Panc1 (cell line): ENCODE results near the gene VSNL1.

Experiments
- POLR2AphosphoS5 ChIP-seq: IDR thresholded peaks from 2 replicates; pipeline ENCODE4 v1.6.1; 2012; ENCODE audit warnings: mild to moderate bottlenecking, low read depth, low read length, moderate library complexity
- SIN3A ChIP-seq: IDR thresholded peaks from 2 replicates; pipeline ENCODE4 v1.6.1; 2012; ENCODE audit warnings: low read depth, mild to moderate bottlenecking, low read length, moderate library complexity, borderline replicate concordance; ENCODE audit not compliant: insufficient read depth
- TCF7L2 ChIP-seq: IDR thresholded peaks from 2 replicates; pipeline ENCODE4 v1.6.1; 2011; ENCODE audit warnings: mild to moderate bottlenecking, low read depth, low read length, inconsistent platforms
- TF ChIP-seq, protein P1 (sequence below): fragments of 450-650 bp; IDR thresholded peaks from 2 replicates; pipeline ENCODE4 v1.5.1; 2017; ENCODE audit warnings: mild to moderate bottlenecking
- TF ChIP-seq, protein P2 (sequence below), 2 experiments: IDR thresholded peaks; 2 replicates each; pipeline ENCODE4 v1.6.1; 2011 to 2012; ENCODE audit warnings: low read depth in 2 of 2, control low read depth in 1 of 2, low read length in 1 of 2, mild to moderate bottlenecking in 1 of 2, moderate library complexity in 1 of 2; ENCODE audit not compliant: insufficient read depth in 1 of 2

DNA sequence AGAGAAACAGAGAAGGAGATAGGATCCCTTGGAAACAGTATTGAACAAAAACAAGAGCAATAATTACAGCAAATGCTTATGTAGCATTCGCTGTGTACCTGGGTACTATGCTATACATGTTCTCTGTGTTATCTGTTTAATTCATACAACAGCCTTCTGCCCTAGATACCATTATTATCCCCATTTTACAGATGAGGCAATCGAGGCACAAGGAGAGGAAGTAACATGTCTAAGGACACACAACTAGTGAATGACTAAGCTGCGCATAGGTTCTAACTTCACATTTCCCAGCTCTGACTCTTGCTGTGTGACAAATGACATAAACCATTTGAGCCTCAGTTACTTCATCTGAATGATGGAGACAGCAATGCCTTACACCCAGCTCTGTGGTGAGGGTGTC, 70.5 kb downstream of the VSNL1 start:
- TF ChIP-seq, protein P1, sequence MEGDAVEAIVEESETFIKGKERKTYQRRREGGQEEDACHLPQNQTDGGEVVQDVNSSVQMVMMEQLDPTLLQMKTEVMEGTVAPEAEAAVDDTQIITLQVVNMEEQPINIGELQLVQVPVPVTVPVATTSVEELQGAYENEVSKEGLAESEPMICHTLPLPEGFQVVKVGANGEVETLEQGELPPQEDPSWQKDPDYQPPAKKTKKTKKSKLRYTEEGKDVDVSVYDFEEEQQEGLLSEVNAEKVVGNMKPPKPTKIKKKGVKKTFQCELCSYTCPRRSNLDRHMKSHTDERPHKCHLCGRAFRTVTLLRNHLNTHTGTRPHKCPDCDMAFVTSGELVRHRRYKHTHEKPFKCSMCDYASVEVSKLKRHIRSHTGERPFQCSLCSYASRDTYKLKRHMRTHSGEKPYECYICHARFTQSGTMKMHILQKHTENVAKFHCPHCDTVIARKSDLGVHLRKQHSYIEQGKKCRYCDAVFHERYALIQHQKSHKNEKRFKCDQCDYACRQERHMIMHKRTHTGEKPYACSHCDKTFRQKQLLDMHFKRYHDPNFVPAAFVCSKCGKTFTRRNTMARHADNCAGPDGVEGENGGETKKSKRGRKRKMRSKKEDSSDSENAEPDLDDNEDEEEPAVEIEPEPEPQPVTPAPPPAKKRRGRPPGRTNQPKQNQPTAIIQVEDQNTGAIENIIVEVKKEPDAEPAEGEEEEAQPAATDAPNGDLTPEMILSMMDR = no peak
- TF ChIP-seq POLR2AphosphoS5 = no peak
- no peak for TF ChIP-seq SIN3A
- TF ChIP-seq, protein P2, sequence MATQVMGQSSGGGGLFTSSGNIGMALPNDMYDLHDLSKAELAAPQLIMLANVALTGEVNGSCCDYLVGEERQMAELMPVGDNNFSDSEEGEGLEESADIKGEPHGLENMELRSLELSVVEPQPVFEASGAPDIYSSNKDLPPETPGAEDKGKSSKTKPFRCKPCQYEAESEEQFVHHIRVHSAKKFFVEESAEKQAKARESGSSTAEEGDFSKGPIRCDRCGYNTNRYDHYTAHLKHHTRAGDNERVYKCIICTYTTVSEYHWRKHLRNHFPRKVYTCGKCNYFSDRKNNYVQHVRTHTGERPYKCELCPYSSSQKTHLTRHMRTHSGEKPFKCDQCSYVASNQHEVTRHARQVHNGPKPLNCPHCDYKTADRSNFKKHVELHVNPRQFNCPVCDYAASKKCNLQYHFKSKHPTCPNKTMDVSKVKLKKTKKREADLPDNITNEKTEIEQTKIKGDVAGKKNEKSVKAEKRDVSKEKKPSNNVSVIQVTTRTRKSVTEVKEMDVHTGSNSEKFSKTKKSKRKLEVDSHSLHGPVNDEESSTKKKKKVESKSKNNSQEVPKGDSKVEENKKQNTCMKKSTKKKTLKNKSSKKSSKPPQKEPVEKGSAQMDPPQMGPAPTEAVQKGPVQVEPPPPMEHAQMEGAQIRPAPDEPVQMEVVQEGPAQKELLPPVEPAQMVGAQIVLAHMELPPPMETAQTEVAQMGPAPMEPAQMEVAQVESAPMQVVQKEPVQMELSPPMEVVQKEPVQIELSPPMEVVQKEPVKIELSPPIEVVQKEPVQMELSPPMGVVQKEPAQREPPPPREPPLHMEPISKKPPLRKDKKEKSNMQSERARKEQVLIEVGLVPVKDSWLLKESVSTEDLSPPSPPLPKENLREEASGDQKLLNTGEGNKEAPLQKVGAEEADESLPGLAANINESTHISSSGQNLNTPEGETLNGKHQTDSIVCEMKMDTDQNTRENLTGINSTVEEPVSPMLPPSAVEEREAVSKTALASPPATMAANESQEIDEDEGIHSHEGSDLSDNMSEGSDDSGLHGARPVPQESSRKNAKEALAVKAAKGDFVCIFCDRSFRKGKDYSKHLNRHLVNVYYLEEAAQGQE (IDR thresholded peaks at IDR 0.05; ENCODE audit: insufficient read depth in 1 of 2, low read depth in 2 of 2, low read length in 1 of 2) = no peak
- no peak for TF ChIP-seq TCF7L2
